ENCODE data around the gene MYL10. TPM values are rescaled to one million over a fixed set of nuclear protein-coding genes. Genes with fewer than 3 reads are reported as not detected.

The MYL10 gene
- total and polyA plus RNA-seq, 2 experiments from 2014 or later: not detected

GRCh38 chr7:101614098-101614938 lies 14.8 kb downstream of the MYL10 start:
- Histone ChIP-seq H4K20me1 (ENCODE audit: insufficient read depth) (no peaks in the 10 kb centered on the region), H3K4me1 (ENCODE audit: insufficient read depth) (peaks cover 9% of the 10 kb centered on the region; the same call in 1 of the 2 replicates), H3K9ac (no peak overlapping the region), H3K9me3 (ENCODE audit: low read depth) (no peaks in the 10 kb centered on the region), H3K4me2 (ENCODE audit: unreplicated experiment) (no peak overlapping the region), H3K4me3 (no peak overlapping the region), H3K79me2 (ENCODE audit: insufficient read depth) (no peaks in the 10 kb centered on the region), H3K27me3 (replicated peaks; ENCODE audit: insufficient read depth) (no peaks in the 10 kb centered on the region), H3F3A (ENCODE audit: insufficient read depth) (no peaks in the 10 kb centered on the region), H3K9me2 (ENCODE audit: insufficient read depth) (no peaks in the 10 kb centered on the region), H3K27ac (no peak overlapping the region), H3K36me3 (ENCODE audit: low read depth) (no peaks in the 10 kb centered on the region), H2AFZ (no peak overlapping the region)
- in situ Hi-C loops (cut with MboI): no loop called here
- DNase-seq: no peak
- no peak for TF ChIP-seq EZH2phosphoT487 (IDR thresholded peaks at IDR 0.05; ENCODE audit: insufficient read depth, low read depth)
- no peak for TF ChIP-seq EZH2 (IDR thresholded peaks at IDR 0.05; ENCODE audit: insufficient read depth, poor library complexity, severe bottlenecking)
- 67 to 69% methylated on average over 13 of the region's 13 CpGs for WGBS, 2 experiments (ENCODE audit: low coverage in 1 of 2, low lambda C conversion rate in 2 of 2, missing lambda C conversion rate in 2 of 2)

- no peak overlapping the region for H3K9ac ChIP-seq
- H3K9me3 ChIP-seq (ENCODE audit: low read depth): no peaks in the 10 kb centered on the region
- H3K4me1 ChIP-seq (ENCODE audit: insufficient read depth): peaks cover 9% of the 10 kb centered on the region; the same call in 1 of the 2 replicates
- H3K27ac ChIP-seq: no peak overlapping the region
- H3F3A ChIP-seq (ENCODE audit: insufficient read depth): no peaks in the 10 kb centered on the region
- no peaks in the 10 kb centered on the region for H3K36me3 ChIP-seq (ENCODE audit: low read depth)
- H3K79me2 ChIP-seq (ENCODE audit: insufficient read depth): no peaks in the 10 kb centered on the region
- no peaks in the 10 kb centered on the region for H4K20me1 ChIP-seq (ENCODE audit: insufficient read depth)
- TF ChIP-seq EZH2 (IDR thresholded peaks at IDR 0.05; ENCODE audit: insufficient read depth, poor library complexity, severe bottlenecking) (no peak), EZH2phosphoT487 (IDR thresholded peaks at IDR 0.05; ENCODE audit: insufficient read depth, low read depth) (no peak)
- WGBS, 2 experiments (ENCODE audit: low coverage in 1 of 2, low lambda C conversion rate in 2 of 2, missing lambda C conversion rate in 2 of 2): 50 to 54% methylated on average over 13 of the region's 13 CpGs
- no peak overlapping the region for H3K4me2 ChIP-seq (ENCODE audit: unreplicated experiment)
- no peaks in the 10 kb centered on the region for H3K9me2 ChIP-seq (ENCODE audit: insufficient read depth)
- no peak overlapping the region for H2AFZ ChIP-seq
- no peak overlapping the region for H3K4me3 ChIP-seq
- DNase-seq: no peak
- H3K27me3 ChIP-seq (replicated peaks; ENCODE audit: insufficient read depth): no peaks in the 10 kb centered on the region
- in situ Hi-C loops (cut with MboI): no loop called here
These were observed 16.1 kb downstream of the MYL10 start for GRCh38 chr7:101612885-101613515.

GRCh38 chr7:101608772-101609713 lies 20.1 kb downstream of the MYL10 start:
- no peaks in the 10 kb centered on the region for H3K4me1 ChIP-seq (ENCODE audit: insufficient read depth)
- H3K9me2 ChIP-seq (ENCODE audit: insufficient read depth): no peaks in the 10 kb centered on the region
- H3K4me3 ChIP-seq: no peak overlapping the region
- H3K27ac ChIP-seq: no peak overlapping the region
- TF ChIP-seq EZH2phosphoT487 (IDR thresholded peaks at IDR 0.05; ENCODE audit: insufficient read depth, low read depth): no peak
- no peak for TF ChIP-seq EZH2 (IDR thresholded peaks at IDR 0.05; ENCODE audit: insufficient read depth, poor library complexity, severe bottlenecking)
- H3K9me3 ChIP-seq (ENCODE audit: low read depth): no peaks in the 10 kb centered on the region
- H3F3A ChIP-seq (ENCODE audit: insufficient read depth): no peaks in the 10 kb centered on the region
- H3K27me3 ChIP-seq (replicated peaks; ENCODE audit: insufficient read depth): no peaks in the 10 kb centered on the region
- H4K20me1 ChIP-seq (ENCODE audit: insufficient read depth): no peaks in the 10 kb centered on the region
- H3K79me2 ChIP-seq (ENCODE audit: insufficient read depth): no peaks in the 10 kb centered on the region
- H3K4me2 ChIP-seq (ENCODE audit: unreplicated experiment): no peak overlapping the region
- no peak overlapping the region for H2AFZ ChIP-seq
- in situ Hi-C loops (cut with MboI): no loop called here
- H3K9ac ChIP-seq: no peak overlapping the region
- 62 to 66% methylated on average over 11 to 12 of the region's 12 CpGs for WGBS, 2 experiments (ENCODE audit: low coverage in 1 of 2, low lambda C conversion rate in 2 of 2, missing lambda C conversion rate in 2 of 2)
- no peaks in the 10 kb centered on the region for H3K36me3 ChIP-seq (ENCODE audit: low read depth)
- DNase-seq: no peak

GRCh38 chr7:101606498-101606923 lies 22.6 kb downstream of the MYL10 start:
- DNase-seq: no peak
- no peaks in the 10 kb centered on the region for H3F3A ChIP-seq (ENCODE audit: insufficient read depth)
- in situ Hi-C loops (cut with MboI): no loop called here
- no peaks in the 10 kb centered on the region for H3K9me2 ChIP-seq (ENCODE audit: insufficient read depth)
- TF ChIP-seq EZH2phosphoT487 (IDR thresholded peaks at IDR 0.05; ENCODE audit: insufficient read depth, low read depth): no peak
- no peak for TF ChIP-seq EZH2 (IDR thresholded peaks at IDR 0.05; ENCODE audit: insufficient read depth, poor library complexity, severe bottlenecking)
- 51 to 57% methylated on average over 2 of the region's 2 CpGs for WGBS, 2 experiments (ENCODE audit: low coverage in 1 of 2, low lambda C conversion rate in 2 of 2, missing lambda C conversion rate in 2 of 2)
- H3K27ac ChIP-seq: no peak overlapping the region
- H3K4me1 ChIP-seq (ENCODE audit: insufficient read depth): no peaks in the 10 kb centered on the region
- no peaks in the 10 kb centered on the region for H3K36me3 ChIP-seq (ENCODE audit: low read depth)
- H3K9me3 ChIP-seq (ENCODE audit: low read depth): no peaks in the 10 kb centered on the region
- H3K79me2 ChIP-seq (ENCODE audit: insufficient read depth): no peaks in the 10 kb centered on the region
- H3K9ac ChIP-seq: no peak overlapping the region
- H3K4me2 ChIP-seq (ENCODE audit: unreplicated experiment): no peak overlapping the region
- H2AFZ ChIP-seq: no peak overlapping the region
- no peaks in the 10 kb centered on the region for H4K20me1 ChIP-seq (ENCODE audit: insufficient read depth)
- no peaks in the 10 kb centered on the region for H3K27me3 ChIP-seq (replicated peaks; ENCODE audit: insufficient read depth)
- no peak overlapping the region for H3K4me3 ChIP-seq

All from GM23248 (cell line).